GM18526 (cell line): ENCODE data around the gene BPGM.

ENCODE experiments used
- POLR2A ChIP-seq: IDR thresholded peaks from 3 replicates; pipeline ENCODE4 v1.6.1; 2011; ENCODE audit not compliant: insufficient read length; ENCODE audit errors: extremely low read depth

The BPGM gene

GRCh38 chr7:134710854-134711624, 64.4 kb downstream of the BPGM start:
- no peak for TF ChIP-seq POLR2A

GRCh38 chr7:134712196-134712595, 65.5 kb downstream of the BPGM start:
- TF ChIP-seq POLR2A: no peak

GRCh38 chr7:134714470-134715205, 68.0 kb downstream of the BPGM start:
- TF ChIP-seq POLR2A: no peak

- TF ChIP-seq POLR2A: no peak
These were observed 71.7 kb downstream of the BPGM start for GRCh38 chr7:134718211-134718875.

- TF ChIP-seq POLR2A: no peak
These were observed 73.7 kb downstream of the BPGM start for GRCh38 chr7:134720091-134720935.

GRCh38 chr7:134721171-134721570, 74.5 kb downstream of the BPGM start:
- TF ChIP-seq POLR2A: no peak

GRCh38 chr7:134722786-134723322, 76.2 kb downstream of the BPGM start:
- no peak for TF ChIP-seq POLR2A

GRCh38 chr7:134723892-134724291, 77.2 kb downstream of the BPGM start:
- no peak for TF ChIP-seq POLR2A

GRCh38 chr7:134724606-134725005, 78.0 kb downstream of the BPGM start:
- TF ChIP-seq POLR2A: no peak

GRCh38 chr7:134726581-134726980, 79.9 kb downstream of the BPGM start:
- TF ChIP-seq POLR2A: no peak

GRCh38 chr7:134727711-134728110, 81.1 kb downstream of the BPGM start:
- no peak for TF ChIP-seq POLR2A
